Caco-2 (cell line): ENCODE data around the gene ITGB8. TPM values are rescaled to one million over a fixed set of nuclear protein-coding genes. Genes with fewer than 3 reads are reported as not detected.

Experiments used
- BruUV-seq: library from RNA; stranded (reverse); fragments of 400-500 nt; replicated peaks from 2 replicates; lab custom pipeline; 2021; lab: Mats Ljungman, UMichigan
- CTCF ChIA-PET: fragments of 300-600 bp; sonication (Branson Sonifier 250); formaldehyde crosslinking; loops from one replicate; lab custom pipeline; 2022; ENCODE audit warnings: antibody characterized with exemption; lab: Charles Lee
- POLR2A ChIA-PET: fragments of 300-600 bp; sonication (Branson Sonifier 250); formaldehyde crosslinking; loops from one replicate; lab custom pipeline; 2022; ENCODE audit warnings: antibody characterized with exemption; lab: Charles Lee
- DNase-seq, 2 experiments: peaks; one replicate each; pipeline versions ENCODE4 v3.0.0 to v3.0.0-alpha.2; 2020 to 2022
- H3K27me3 ChIP-seq: replicated peaks from 2 replicates; pipeline ENCODE4 v1.6.0; 2011; ENCODE audit warnings: low read length; ENCODE audit not compliant: control insufficient read depth, insufficient read depth
- H3K36me3 ChIP-seq: 2 replicates; pipeline ENCODE4 v1.5.1; 2011; ENCODE audit warnings: low read length; ENCODE audit not compliant: control insufficient read depth, insufficient read depth
- H3K4me1 ChIP-seq: fragments of 250-450 bp; sonication (Bioruptor Pico); 2 replicates; pipeline ENCODE4 v1.5.1; 2020; ENCODE audit warnings: mild to moderate bottlenecking
- H3K4me3 ChIP-seq: 2 replicates; pipeline ENCODE4 v1.5.1; 2011; ENCODE audit warnings: low read depth, mild to moderate bottlenecking, control low read depth, low read length
- H3K9me3 ChIP-seq: fragments of 250-450 bp; sonication (Bioruptor Pico); 2 replicates; pipeline ENCODE4 v1.5.1; 2020; ENCODE audit warnings: mild to moderate bottlenecking, moderate library complexity
- H3K27ac Mint-ChIP-seq: one replicate; pipeline ENCODE4 v1.8.0; 2022; ENCODE audit warnings: mixed read lengths; ENCODE audit not compliant: unreplicated experiment
- H3K27me3 Mint-ChIP-seq: one replicate; pipeline ENCODE4 v1.8.0; 2022; ENCODE audit warnings: mixed read lengths; ENCODE audit not compliant: insufficient read depth, unreplicated experiment
- H3K36me3 Mint-ChIP-seq: one replicate; pipeline ENCODE4 v1.8.0; 2022; ENCODE audit warnings: mild to moderate bottlenecking, mixed read lengths; ENCODE audit not compliant: insufficient read depth, unreplicated experiment
- H3K4me1 Mint-ChIP-seq: one replicate; pipeline ENCODE4 v1.8.0; 2022; ENCODE audit warnings: low read depth, mixed read lengths; ENCODE audit not compliant: unreplicated experiment
- H3K4me3 Mint-ChIP-seq: one replicate; pipeline ENCODE4 v1.8.0; 2022; ENCODE audit warnings: mild to moderate bottlenecking, moderate library complexity, mixed read lengths; ENCODE audit not compliant: unreplicated experiment
- H3K9me3 Mint-ChIP-seq: one replicate; pipeline ENCODE4 v1.8.0; 2022; ENCODE audit warnings: mixed read lengths; ENCODE audit not compliant: unreplicated experiment
- intact Hi-C: fragments of 100-400 bp; cut with micrococcal nuclease; formaldehyde crosslinking; loops from one replicate; pipeline ENCODE4 v1.10.0; 2022; ENCODE audit not compliant: unreplicated experiment
- total RNA-seq: library from RNA; stranded (reverse); gene quantifications from 2 replicates; pipeline ENCODE4 v1.2.3, GENCODE V29; 2022
- TF ChIP-seq, protein P1 (sequence below), 2 experiments: fragments of 200-600 bp in 1 of 2; IDR thresholded peaks; 1 replicate in 1 of 2; 2 replicates in 1 of 2; pipeline versions ENCODE4 v1.5.1 to v1.8.0; 2011 to 2022; ENCODE audit warnings: antibody characterized with exemption in 1 of 2, control low read depth in 1 of 2, inconsistent platforms in 1 of 2, low read depth in 1 of 2, low read length in 1 of 2, mild to moderate bottlenecking in 1 of 2, moderate library complexity in 1 of 2; ENCODE audit not compliant: insufficient read depth in 1 of 2, severe bottlenecking in 1 of 2, unreplicated experiment in 1 of 2

ITGB8 gene
- total RNA-seq, 1 experiment from 2014 or later, result 3.2 TPM

DNA sequence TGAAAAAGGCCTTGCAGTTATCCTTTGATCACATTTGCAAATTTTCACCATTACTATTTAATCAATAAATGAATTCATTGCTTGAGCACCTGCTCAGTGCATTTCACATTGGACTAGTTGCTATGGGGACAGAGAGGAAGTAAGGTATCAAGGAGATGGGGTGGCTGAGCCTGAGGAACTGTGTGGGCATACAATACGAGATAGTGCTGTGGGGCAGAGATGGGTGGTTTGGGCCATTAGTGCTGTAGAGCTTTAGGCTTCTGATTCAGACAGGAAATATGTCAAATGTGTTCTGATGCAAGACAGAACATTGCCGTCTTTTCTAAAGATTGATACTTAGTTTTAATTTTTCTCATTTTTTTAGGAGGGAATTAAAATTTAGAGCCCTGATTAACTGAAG lies 13.2 kb downstream of the ITGB8 start:
- Mint-ChIP-seq H3K27me3 (no peaks in the 10 kb centered on the region), H3K4me1 (no peaks in the 10 kb centered on the region), H3K4me3 (no peak overlapping the region), H3K27ac (no peak overlapping the region), H3K9me3 (no peaks in the 10 kb centered on the region), H3K36me3 (no peaks in the 10 kb centered on the region)
- BruUV-seq, result no TSS peak
- H3K27me3 ChIP-seq, result no peaks in the 10 kb centered on the region
- H3K9me3 ChIP-seq, result no peaks in the 10 kb centered on the region
- intact Hi-C loops, result loop anchor here (1.0 kb wide), 1 partner anchor 361 kb away; no protein-coding TSS in a partner anchor
- H3K4me1 ChIP-seq, result no peaks in the 10 kb centered on the region
- POLR2A ChIA-PET, result no interaction called here
- CTCF ChIA-PET, result interaction anchor here (1.1 kb wide), 1 partner anchor 14 kb away, joined by 3 read pairs; no protein-coding TSS in a partner anchor
- H3K4me3 ChIP-seq, result no peak overlapping the region
- DNase-seq, result no peak
- TF ChIP-seq, protein P1, sequence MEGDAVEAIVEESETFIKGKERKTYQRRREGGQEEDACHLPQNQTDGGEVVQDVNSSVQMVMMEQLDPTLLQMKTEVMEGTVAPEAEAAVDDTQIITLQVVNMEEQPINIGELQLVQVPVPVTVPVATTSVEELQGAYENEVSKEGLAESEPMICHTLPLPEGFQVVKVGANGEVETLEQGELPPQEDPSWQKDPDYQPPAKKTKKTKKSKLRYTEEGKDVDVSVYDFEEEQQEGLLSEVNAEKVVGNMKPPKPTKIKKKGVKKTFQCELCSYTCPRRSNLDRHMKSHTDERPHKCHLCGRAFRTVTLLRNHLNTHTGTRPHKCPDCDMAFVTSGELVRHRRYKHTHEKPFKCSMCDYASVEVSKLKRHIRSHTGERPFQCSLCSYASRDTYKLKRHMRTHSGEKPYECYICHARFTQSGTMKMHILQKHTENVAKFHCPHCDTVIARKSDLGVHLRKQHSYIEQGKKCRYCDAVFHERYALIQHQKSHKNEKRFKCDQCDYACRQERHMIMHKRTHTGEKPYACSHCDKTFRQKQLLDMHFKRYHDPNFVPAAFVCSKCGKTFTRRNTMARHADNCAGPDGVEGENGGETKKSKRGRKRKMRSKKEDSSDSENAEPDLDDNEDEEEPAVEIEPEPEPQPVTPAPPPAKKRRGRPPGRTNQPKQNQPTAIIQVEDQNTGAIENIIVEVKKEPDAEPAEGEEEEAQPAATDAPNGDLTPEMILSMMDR (IDR thresholded peaks at IDR 0.05; ENCODE audit: insufficient read depth in 1 of 2, low read depth in 1 of 2, low read length in 1 of 2, severe bottlenecking in 1 of 2, unreplicated experiment in 1 of 2), result no peak
- H3K36me3 ChIP-seq, result no peaks in the 10 kb centered on the region

DNA sequence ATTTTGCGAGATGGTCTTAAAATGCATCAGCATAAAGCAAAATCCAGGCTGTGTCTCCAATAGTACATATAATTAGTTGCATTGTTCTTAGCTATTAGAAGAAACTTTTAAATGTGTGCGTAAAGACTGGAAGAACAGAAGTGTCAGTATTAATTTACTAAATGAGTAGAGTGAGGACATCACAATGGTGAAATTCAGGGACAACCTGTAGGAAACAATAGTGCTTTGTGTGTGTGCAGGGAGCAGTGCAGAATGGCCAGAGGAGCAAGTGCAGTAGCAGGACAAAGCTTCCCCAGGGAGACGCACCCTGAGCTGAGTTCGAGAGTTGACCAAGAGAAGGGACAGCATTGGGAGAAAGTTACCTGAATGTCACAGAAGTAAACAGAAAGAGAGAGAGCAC lies 13.7 kb downstream of the ITGB8 start:
- Mint-ChIP-seq H3K27me3 (no peaks in the 10 kb centered on the region), H3K4me3 (no peak overlapping the region), H3K36me3 (no peaks in the 10 kb centered on the region), H3K9me3 (no peaks in the 10 kb centered on the region), H3K27ac (no peak overlapping the region), H3K4me1 (no peaks in the 10 kb centered on the region)
- Histone ChIP-seq H3K9me3 (no peaks in the 10 kb centered on the region), H3K4me3 (no peak overlapping the region), H3K27me3 (no peaks in the 10 kb centered on the region), H3K4me1 (no peaks in the 10 kb centered on the region), H3K36me3 (no peaks in the 10 kb centered on the region)
- no TSS peak for BruUV-seq
- intact Hi-C loops, result no loop called here
- no peak for DNase-seq
- CTCF ChIA-PET, result interaction anchor here (1.1 kb wide), 1 partner anchor 14 kb away, joined by 3 read pairs; no protein-coding TSS in a partner anchor
- TF ChIP-seq, protein P1 (IDR thresholded peaks at IDR 0.05; ENCODE audit: insufficient read depth in 1 of 2, low read depth in 1 of 2, low read length in 1 of 2, severe bottlenecking in 1 of 2, unreplicated experiment in 1 of 2), result no peak
- POLR2A ChIA-PET, result no interaction called here

- TF ChIP-seq, protein P1 (IDR thresholded peaks at IDR 0.05; ENCODE audit: insufficient read depth in 1 of 2, low read depth in 1 of 2, low read length in 1 of 2, severe bottlenecking in 1 of 2, unreplicated experiment in 1 of 2), result no peak
- Histone ChIP-seq H3K27me3 (no peaks in the 10 kb centered on the region), H3K4me3 (no peak overlapping the region), H3K9me3 (no peaks in the 10 kb centered on the region), H3K4me1 (no peaks in the 10 kb centered on the region), H3K36me3 (no peaks in the 10 kb centered on the region)
- no peaks in the 10 kb centered on the region for H3K36me3 Mint-ChIP-seq
- POLR2A ChIA-PET, result no interaction called here
- H3K27me3 Mint-ChIP-seq, result no peaks in the 10 kb centered on the region
- H3K27ac Mint-ChIP-seq, result no peak overlapping the region
- H3K4me3 Mint-ChIP-seq, result no peak overlapping the region
- DNase-seq, result no peak
- intact Hi-C loops, result no loop called here
- CTCF ChIA-PET, result no interaction called here
- no peaks in the 10 kb centered on the region for H3K4me1 Mint-ChIP-seq
- BruUV-seq, result no TSS peak
- H3K9me3 Mint-ChIP-seq, result no peaks in the 10 kb centered on the region
Measured at GRCh38 chr7:20346577-20346976, 15.9 kb downstream of the ITGB8 start.
